ENCODE data around the gene AKNA. TPM values are rescaled to one million over a fixed set of nuclear protein-coding genes. Genes with fewer than 3 reads are reported as not detected.

The AKNA gene
- total RNA-seq, 1 experiment from 2014 or later: 3.4 TPM

DNA sequence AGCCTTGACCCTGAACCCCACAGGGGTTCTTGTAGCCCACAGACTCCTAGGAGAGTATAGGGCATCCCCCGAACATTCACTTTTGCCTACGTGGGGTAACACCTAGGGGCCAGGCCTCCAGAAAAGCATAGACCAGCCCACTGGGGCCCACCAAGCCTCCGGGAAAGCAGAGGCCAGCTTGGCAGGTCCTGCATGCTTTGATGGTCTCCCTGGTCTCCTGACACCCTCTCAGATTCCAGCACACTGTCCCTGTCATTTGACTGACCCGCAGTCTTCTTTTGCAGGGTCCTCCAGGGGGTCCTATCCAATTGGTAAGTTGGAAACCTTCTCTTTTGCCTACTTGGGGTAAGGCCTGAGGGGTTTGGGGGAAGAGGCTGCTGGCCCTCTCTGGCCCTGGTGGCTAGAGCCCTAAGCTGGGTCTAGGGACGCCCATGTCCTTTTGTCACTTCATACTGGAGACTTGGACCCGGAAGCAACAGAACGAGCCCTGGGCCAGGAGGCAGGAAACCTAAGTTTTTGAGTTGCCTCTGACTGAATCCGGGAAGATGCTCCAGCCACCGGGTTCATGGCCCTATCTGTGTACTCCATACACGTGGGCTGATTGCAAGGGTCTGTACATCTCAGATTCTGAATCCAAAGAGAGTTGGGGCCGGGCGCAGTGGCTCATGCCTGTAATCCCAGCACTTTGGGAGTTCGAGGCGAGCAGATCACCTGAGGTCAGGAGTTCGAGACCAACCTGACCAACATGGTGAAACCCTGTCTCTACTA, 85.8 kb downstream of the AKNA start:
- DNase-seq (ENCODE audit: low spot score): no peak

DNA sequence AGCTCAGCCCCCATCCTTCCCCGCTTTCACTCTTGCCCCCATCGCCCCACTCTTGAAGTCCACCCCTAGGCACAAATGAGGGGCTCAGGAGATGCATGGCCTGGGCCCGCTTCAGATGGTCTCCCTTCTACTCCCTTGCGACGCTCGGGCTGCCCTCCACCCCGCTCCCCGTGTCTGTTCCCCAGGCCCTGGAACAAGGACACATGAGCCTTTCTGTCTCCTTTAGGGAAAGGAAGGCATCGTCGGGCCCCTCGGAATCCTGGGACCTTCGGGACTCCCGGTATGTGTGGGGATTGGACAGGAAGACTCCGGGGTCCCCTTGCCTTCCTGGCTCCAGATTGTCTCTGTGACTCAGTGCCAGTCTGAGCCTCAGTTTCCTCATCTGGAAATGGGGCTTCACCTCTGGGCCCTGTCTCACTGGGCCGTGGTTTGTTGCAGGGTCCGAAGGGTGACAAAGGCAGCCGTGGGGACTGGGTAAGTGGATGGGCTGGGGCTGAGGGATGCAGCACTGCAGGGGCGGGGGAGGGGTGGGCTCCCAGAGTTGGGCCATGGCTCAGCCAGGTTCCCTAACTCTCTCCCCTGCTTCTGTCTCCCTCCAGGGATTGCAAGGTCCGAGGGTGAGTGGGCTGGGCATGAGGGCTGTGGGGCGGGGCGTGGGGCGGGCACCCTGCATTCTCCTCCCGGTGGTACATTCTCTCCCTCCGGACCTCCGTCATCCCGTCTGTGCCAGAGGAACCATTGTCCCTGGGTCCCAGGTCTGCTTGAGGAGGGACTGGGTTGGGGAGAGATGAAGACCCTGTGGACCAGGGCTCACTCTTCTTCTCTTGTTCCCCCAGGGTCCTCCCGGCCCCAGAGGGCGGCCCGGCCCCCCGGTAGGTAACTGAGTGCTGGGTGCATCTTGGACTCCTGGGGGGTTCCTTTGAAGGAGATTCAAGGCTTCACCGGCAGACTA, 86.7 kb downstream of the AKNA start:
- no peak for DNase-seq (ENCODE audit: low spot score)

DNA sequence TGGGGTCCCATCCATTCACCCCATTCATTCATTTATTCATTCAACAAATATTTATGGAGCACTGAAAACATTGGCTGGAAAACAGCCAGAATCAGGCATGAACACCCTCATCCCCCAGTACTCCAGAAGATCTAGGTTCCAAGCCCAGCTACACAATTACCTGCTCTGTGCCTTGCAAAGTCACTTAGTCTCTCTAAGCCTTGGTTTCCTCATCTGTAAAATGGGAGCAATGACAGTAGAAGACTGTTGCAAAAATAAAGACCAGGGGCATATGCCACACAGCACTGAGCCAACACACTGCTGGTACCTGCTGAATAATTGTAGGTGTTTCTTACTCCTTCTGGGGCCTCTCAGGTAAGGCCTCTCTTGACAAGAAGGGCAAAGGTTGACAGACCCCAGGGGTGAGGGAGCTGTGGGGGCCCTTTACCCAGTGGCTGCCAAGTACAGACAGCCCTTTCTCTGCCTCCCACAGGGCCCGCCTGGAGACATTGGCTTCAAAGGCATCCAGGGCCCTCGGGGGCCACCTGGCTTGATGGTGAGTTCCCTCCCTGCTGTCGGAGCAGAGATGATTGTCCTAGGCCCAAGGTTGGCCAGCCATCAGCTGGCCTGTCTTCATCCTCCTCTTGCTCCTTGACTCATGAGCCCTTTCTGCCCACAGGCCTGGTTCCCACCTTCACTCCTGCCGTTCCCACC, 87.5 kb downstream of the AKNA start:
- no peak for DNase-seq (ENCODE audit: low spot score)

GRCh38 chr9:114299286-114300152, 88.3 kb downstream of the AKNA start:
- no peak for DNase-seq (ENCODE audit: low spot score)

DNA sequence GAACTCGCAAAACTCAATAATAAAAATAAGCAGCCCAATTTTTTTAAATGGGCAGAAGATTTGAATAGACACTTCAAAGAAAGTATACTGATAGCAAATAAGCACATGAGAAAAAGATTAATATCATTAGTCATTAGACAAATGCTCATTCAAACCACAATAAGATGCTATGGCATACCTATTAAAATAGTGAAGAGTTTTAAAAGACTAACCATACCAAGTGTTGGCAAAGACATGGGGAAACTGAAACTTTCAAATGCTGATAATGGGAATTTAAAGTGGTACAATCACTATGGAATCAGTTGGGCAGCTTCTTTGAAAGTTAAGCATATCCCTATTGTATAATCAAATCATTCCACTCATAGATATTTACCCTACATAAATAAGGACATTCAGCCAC, 91.4 kb downstream of the AKNA start:
- no peak for DNase-seq (ENCODE audit: low spot score)

DNA sequence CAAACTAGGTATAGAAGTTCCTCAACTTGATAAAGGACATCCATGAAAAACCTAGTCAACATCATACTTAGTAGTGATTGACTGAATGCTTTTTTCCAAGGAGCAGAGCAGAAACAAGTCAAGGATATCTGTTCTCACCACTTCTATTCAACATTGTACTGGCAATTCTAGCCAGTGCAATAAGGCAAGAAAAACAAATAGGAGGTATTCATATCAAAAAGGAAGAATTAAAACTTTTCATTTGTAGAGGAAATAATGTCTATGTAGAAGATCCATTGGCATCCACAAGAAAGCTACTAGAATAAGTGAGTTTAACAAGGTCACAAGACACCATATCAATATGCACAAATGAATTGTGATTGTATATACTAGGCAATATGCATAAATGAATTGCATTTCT, 93.1 kb downstream of the AKNA start:
- no peak for DNase-seq (ENCODE audit: low spot score)

GRCh38 chr9:114291886-114292590, 95.7 kb downstream of the AKNA start:
- DNase-seq (ENCODE audit: low spot score): no peak

DNA sequence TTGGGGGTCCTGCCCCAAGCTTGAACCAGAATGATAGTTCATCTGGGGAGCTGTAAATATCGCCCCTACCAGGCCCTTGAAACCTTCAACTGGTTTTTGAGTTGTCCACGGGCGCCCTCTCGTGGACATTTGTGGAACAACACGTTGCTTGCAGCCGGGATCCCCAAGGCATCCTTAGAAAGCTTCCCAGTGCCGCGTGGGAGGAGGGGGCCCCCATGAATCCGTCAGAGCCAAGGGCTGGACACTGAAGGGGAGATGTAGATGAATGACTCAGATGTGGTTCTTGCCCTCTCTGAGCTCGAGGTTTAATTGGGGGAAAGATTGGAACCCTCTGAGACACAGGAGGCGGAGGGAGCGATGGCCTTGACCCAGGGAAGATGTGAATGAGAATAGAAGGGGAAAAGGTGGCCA, 96.7 kb downstream of the AKNA start:
- peak; percentile 39 for DNase-seq (ENCODE audit: low spot score)

DNA sequence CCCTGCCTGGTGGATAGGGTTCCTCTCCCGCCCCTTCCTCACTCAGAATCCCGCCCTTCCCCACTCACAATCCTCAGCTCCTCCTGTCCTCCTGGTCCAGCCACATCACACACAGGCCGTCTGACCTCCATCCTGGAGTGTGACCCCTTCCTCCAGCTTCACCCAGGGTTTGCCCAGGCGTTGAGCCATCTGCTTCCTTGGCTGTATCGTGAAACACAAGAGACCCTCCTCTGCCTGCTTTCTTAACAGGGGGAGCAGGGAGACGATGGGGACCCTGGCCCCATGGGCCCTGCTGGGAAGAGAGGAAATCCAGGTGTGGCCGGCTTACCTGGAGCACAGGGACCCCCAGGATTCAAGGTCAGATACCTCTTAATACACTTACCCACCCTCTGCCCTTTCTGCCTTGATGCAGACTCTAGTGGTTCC, 97.2 kb downstream of the AKNA start:
- DNase-seq (ENCODE audit: low spot score): no peak

GRCh38 chr9:114289571-114290481, 98.0 kb downstream of the AKNA start:
- no peak for DNase-seq (ENCODE audit: low spot score)

DNA sequence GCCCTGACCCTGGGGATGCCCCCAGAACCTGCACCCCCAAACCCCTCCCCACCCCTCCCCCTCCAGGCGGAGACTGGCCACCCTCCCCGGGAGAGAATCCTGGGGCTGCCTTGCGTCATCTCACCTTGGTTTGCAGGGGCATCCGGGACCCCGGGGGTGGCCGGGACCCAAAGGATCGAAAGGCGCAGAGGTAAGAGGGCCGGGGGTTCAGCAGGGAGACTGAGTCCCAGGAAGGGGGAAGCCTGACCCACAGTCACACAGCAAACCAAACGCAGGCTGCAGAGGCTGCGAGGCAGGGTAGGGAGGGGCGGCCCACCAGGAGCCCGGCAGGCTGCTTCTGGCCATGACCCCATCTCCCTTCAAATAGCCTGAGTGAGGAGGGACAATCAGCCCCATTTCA, 98.7 kb downstream of the AKNA start:
- no peak for DNase-seq (ENCODE audit: low spot score)

DNA sequence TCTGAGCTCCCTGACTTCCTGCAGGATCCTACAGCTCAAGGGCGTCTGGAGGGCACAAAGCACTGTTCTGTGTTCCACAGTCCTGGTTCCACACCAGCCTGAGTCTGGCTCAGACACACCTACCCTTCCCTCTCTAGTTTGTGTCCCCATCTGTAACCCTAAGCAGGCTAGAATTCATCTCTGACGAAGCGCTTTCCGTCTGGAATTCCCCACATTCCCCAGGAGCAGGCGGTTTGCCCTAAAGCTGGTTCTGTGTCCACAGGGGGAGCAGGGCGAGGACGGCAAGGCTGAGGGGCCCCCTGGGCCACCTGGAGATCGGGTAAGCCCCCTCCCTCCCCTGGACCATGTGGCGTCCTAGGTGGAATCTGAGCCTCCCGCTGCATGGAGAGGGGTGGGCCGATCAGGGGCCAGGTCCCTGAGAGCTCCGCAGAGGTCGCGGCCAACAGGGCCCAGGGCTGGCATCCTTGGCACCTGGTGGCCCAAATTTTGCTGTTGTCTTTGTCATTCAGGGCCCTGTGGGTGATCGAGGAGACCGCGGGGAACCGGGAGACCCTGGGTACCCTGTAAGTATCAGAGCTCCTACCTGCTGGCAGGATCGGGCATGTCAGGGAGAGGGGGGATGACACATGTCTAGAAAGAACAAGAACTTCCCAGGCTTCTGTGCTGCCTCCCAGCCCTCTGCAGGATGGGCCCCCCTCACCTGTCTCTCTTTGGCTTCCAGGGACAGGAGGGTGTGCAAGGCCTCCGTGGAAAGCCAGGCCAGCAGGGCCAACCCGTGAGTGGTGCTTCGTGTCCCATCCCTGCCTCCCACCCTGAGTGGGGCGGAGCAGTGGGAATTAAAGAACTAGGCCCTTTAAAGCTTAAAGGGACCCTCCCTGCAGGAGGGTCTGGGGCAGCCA, 99.3 kb downstream of the AKNA start:
- peak; percentile 31 for DNase-seq (ENCODE audit: low spot score)

DNA sequence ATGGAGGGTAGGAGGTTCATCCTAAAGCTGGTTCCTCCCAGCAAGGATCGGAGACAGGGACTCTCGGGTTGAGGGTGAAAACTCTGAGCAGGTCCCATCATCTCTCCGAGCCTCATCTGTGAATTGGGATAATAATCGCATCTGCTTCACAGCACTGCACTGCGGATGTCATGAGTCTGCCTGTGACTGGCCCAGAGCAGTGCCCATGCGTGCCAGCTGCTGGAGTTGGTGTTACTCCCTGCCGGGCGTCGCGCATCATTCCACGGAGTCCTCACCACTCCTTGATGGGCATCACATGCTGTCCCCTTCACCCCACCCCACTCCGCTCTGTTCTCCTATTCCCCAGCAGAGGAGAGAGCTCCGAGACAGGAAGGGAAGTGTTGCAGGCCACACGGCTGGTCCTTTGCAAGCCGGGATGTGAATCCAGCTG, 100.0 kb downstream of the AKNA start:
- DNase-seq (ENCODE audit: low spot score): no peak

DNA sequence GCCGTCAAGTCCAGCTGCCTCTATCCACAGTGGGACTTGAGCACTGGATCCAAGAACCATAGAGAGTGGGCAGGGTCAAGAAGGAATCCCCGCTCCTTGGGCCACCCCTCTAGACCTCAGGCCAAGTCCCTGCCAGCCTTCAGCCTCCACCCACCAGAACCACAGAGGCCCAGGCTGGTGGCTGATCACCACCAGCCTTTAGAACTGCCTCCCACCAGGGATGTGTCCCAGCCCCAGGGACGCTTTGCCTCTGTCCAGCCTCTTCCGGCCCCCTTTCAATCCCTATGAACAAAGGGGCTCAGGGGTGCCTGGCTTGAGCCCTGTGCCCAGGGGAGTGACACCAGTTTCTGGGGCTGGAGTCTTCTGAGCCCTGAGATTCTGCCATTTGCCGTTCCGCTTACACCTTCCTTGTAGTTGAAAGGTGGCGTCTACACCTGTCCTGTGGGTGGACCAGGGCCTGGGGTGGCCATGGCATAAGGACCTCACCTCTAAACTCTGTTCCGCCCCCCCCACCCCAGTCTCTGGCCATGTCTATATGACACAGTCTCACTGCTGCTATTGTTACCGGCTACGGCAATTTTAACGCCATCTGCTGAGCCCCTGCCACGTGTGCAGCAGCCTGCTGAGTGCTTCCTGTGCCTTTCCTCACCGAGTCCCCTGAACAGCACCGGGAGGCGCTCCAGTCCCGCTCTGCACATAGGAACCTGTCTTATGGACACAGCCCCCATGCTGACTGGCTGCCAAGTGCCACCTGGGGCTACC, 100.6 kb downstream of the AKNA start:
- no peak for DNase-seq (ENCODE audit: low spot score)

GRCh38 chr9:114286146-114286679, 101.6 kb downstream of the AKNA start:
- no peak for DNase-seq (ENCODE audit: low spot score)

- peak; percentile 93 for DNase-seq (ENCODE audit: low spot score)
Measured at GRCh38 chr9:114285166-114285867, 102.5 kb downstream of the AKNA start.

All from H4 (cell line).